Small intestine (tissue), 7 donors: ENCODE measurements around the gene ZNF277. TPM values are rescaled to one million over a fixed set of nuclear protein-coding genes. Genes with fewer than 3 reads are reported as not detected.
"Not testable (repeated sequence)": the region's sequence is repeated elsewhere in the genome, so short reads cannot be mapped to it uniquely, and the experiment has no call there.

ENCODE experiments used
- DNase-seq, 2 donors: peaks; one replicate each; pipeline versions ENCODE4 v3.0.0 to v3.0.0-alpha.2; 2013
- FAIRE-seq: peaks from 2 replicates; lab custom pipeline; 2012; peaks lifted over from hg19 to GRCh38; lab: Jason Lieb, UNC
- H3K27ac ChIP-seq, 3 donors: one replicate each; pipeline ENCODE4 v1.5.1; 2013; ENCODE audit warnings: low read length in 2 of 3, mild to moderate bottlenecking in 2 of 3, control low read depth in 1 of 3, inconsistent platforms in 1 of 3, low read depth in 1 of 3, moderate library complexity in 1 of 3
- H3K27me3 ChIP-seq, 3 donors: one replicate each; pipeline ENCODE4 v1.6.1; 2013; ENCODE audit warnings: low read length in 3 of 3, inconsistent platforms in 1 of 3; ENCODE audit not compliant: control insufficient read depth in 3 of 3, insufficient read depth in 3 of 3
- H3K36me3 ChIP-seq, 3 donors: one replicate each; pipeline ENCODE4 v1.6.1; 2013; ENCODE audit warnings: low read length in 3 of 3, inconsistent platforms in 1 of 3, low read depth in 1 of 3, mild to moderate bottlenecking in 1 of 3, moderate library complexity in 1 of 3; ENCODE audit not compliant: control insufficient read depth in 3 of 3, insufficient read depth in 2 of 3
- H3K4me1 ChIP-seq, 3 donors: one replicate each; pipeline ENCODE4 v1.6.1; 2013; ENCODE audit warnings: low read length in 2 of 3, inconsistent platforms in 1 of 3, low read depth in 1 of 3, mild to moderate bottlenecking in 1 of 3, moderate library complexity in 1 of 3; ENCODE audit not compliant: control insufficient read depth in 3 of 3, insufficient read depth in 2 of 3
- H3K4me3 ChIP-seq, 3 donors: one replicate each; pipeline ENCODE4 v1.5.1; 2013; ENCODE audit warnings: low read length in 3 of 3, control low read depth in 1 of 3, inconsistent platforms in 1 of 3, low read depth in 1 of 3, mild to moderate bottlenecking in 1 of 3, moderate library complexity in 1 of 3
- H3K9me3 ChIP-seq, 2 donors: one replicate each; pipeline ENCODE4 v1.6.1; 2013; ENCODE audit warnings: low read depth in 1 of 2, low read length in 1 of 2; ENCODE audit not compliant: control insufficient read depth in 2 of 2, insufficient read depth in 1 of 2
- WGBS, 3 donors: extraction: QIAGEN DNeasy Blood & Tissue Kit; methylation state at CpG; one replicate each; pipeline ENCODE4 v1.1.7; 2013; 5-methylcytosine and 5-hydroxymethylcytosine counted together
- polyA plus RNA-seq, 4 donors: library from polyadenylated mRNA; stranded (reverse) in 3 of 4; unstranded in 1 of 4; fragments of 200-250 nt in 3 of 4; fragments of 120-200 nt in 1 of 4; gene quantifications; one replicate each; pipeline versions ENCODE4 v1.2.1 to v1.2.3, GENCODE V29; 2013
- donor health status: healthy with polysubstance abuse.
- donor health status: control.
- donor health status: control.
- donor health status: Bipolar disorder and iron deficiency.
- donor health status: healthy.

Gene ZNF277
- polyA plus RNA-seq, 4 donors, result 15.8 to 27.2 (median 24.9) TPM

DNA sequence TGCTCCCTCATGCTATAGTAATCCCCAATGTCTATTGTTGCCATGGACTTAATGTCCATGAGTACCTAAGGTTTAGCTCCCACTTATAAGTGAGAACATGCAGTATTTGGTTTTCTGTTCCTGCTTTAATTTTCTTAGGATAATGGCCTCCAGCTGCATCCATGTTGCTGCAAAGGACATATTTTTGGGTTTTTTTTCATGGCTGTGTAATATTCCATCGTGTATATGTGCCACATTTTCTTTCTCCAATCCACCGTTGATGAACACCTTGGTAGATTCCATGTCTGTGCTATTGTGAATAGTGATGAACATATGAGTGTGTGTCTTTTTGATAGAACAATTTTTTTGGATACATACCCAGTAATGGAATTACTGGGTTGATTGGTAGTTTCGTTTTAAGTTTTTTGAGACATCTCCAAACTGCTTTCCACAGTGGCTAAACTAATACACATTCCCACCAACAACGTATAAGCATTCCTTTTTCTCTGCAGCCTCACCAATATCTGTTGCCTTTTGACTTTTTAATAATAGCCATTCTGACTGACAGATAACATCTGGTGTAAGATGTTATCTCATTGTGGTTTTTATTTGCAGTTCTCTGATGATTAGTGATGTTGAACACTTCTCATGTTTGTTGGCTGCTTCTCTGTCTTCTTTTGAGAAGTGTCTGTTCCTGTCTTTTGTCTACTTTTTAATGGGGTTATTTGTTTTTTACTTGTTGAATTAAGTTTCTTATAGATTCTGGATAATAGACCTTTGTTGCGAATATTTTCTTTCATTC lies 175.0 kb downstream of the ZNF277 start:
- WGBS, 3 donors, result 72 to 88% (median 85%) methylated on average over 5 of the region's 5 CpGs
- Histone ChIP-seq H3K9me3 (no peaks in the 10 kb centered on the region), H3K4me3 (no peak overlapping the region), H3K27ac (no peak overlapping the region), H3K4me1 (peaks cover 0 to 7% (median 0%) of the 10 kb centered on the region in 3 donors), H3K27me3 (no peaks in the 10 kb centered on the region), H3K36me3 (no peaks in the 10 kb centered on the region)
- no peak for FAIRE-seq
- no peak for DNase-seq

DNA sequence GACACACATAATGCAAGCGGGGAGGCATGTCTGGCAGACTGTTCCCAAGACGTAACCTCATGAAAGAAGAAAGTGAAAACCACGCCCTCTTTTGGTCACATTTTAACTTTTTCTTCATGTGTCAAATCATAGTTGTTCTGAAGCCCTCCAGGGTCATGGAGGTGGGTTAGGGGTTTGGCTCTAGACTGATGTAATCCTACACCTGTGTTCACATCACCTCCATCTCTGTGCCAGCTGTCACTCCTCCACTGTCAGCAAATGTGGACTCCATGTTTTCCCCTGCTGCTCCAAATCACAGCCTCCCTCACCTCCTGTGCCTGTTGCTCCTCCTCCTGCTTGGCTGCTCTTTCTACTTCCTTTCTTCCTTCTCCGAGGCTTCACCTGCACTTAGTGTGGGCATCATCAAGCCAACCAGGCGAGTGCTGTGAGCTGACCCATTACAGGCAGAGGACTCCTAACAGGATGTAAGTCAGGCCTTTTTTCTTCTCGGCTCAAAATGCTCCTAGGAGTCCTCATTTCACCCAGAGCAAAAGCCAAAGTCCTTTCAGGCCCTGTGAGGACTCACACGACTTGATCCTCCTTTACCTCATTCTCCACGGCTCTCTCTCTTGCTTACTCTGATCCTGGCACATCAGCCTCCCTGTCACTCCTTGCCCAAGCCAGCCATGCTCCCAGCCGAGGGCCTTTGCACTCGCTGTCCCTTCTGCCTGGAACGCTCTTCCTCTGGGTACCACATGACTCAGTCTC lies 177.3 kb downstream of the ZNF277 start:
- no peak overlapping the region for H3K4me3 ChIP-seq
- FAIRE-seq (no peak), DNase-seq (peak in 1 of 2 donors; percentile 26)
- H3K9me3 ChIP-seq, result no peaks in the 10 kb centered on the region
- H3K36me3 ChIP-seq, result no peaks in the 10 kb centered on the region
- peaks cover 0 to 13% (median 0%) of the 10 kb centered on the region in 3 donors for H3K4me1 ChIP-seq
- no peak overlapping the region for H3K27ac ChIP-seq
- 59 to 70% (median 67%) methylated on average over 11 of the region's 11 CpGs for WGBS, 3 donors
- H3K27me3 ChIP-seq, result no peaks in the 10 kb centered on the region

GRCh38 chr7:112385516-112385915 lies 179.0 kb downstream of the ZNF277 start:
- no peak for FAIRE-seq

DNA sequence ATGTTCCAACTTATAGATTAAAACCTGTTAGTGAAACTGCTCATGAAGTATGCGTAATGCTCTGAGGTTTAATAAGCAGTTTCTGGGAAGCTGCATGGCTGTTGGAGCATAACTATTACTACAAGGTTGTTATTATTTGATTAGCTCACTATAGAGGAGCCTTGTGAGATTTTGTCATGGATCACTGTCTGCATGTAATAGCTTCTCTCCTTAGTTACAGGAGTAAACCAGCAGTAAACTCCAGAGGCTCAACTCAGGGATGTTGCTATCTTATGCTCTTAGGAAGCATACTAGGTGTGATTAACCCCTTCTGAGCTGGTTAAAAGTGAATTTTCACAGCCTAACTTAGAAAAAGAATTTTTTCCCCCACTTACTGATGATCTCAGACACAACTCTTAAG lies 180.1 kb downstream of the ZNF277 start:
- peaks cover 0 to 13% (median 0%) of the 10 kb centered on the region in 3 donors for H3K4me1 ChIP-seq
- DNase-seq, result peak in 1 of 2 donors; percentile 25
- H3K27ac ChIP-seq, result no peak overlapping the region
- FAIRE-seq, result no peak
- WGBS, 3 donors, result 84 to 91% (median 86%) methylated on average over 1 of the region's 1 CpG
- no peaks in the 10 kb centered on the region for H3K27me3 ChIP-seq
- no peaks in the 10 kb centered on the region for H3K36me3 ChIP-seq
- no peaks in the 10 kb centered on the region for H3K9me3 ChIP-seq
- H3K4me3 ChIP-seq, result no peak overlapping the region

More at GRCh38 chr7:112385516-112385915, 179.0 kb downstream of the ZNF277 start:
- WGBS, 3 donors, result 81 to 93% (median 91%) methylated on average over 3 of the region's 3 CpGs
- Histone ChIP-seq H3K4me1 (peaks cover 0 to 13% (median 0%) of the 10 kb centered on the region in 3 donors), H3K9me3 (no peaks in the 10 kb centered on the region), H3K27me3 (no peaks in the 10 kb centered on the region), H3K36me3 (no peaks in the 10 kb centered on the region), H3K4me3 (no peak overlapping the region), H3K27ac (no peak overlapping the region)
- peak in 1 of 2 donors; percentile 71 for DNase-seq

DNA sequence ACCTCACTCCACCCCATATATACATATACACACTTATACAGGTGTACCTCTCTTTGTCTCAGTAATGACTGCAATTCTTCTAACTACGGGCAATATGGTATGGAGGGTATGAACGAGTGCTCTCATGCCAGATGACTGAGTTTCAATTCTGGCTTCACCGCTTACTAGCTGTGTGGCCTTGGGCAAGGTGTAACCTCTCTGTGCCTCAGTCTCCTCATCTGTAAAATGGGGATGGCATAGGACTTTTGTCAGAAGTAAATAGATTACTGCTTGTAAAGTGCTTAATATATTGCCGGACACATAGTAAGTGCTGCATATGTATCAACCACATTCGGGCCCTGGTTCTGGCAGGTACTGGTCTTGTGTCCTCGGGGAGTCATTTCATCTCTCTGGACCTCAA lies 183.7 kb downstream of the ZNF277 start:
- Histone ChIP-seq H3K4me3 (no peak overlapping the region), H3K27ac (no peak overlapping the region), H3K36me3 (no peaks in the 10 kb centered on the region), H3K4me1 (peaks cover 0 to 14% (median 0%) of the 10 kb centered on the region in 3 donors), H3K9me3 (no peaks in the 10 kb centered on the region), H3K27me3 (no peaks in the 10 kb centered on the region)
- WGBS, 3 donors, result 89 to 95% (median 90%) methylated on average over 6 of the region's 6 CpGs
- FAIRE-seq, result no peak
- no peak for DNase-seq

GRCh38 chr7:112391079-112391821 lies 184.8 kb downstream of the ZNF277 start:
- H3K9me3 ChIP-seq, FAIRE-seq, H3K27me3 ChIP-seq, H3K36me3 ChIP-seq: not testable (repeated sequence)
- Histone ChIP-seq H3K4me3 (peak overlapping the region in 2 of 3 donors; percentile 49 to 53), H3K4me1 (peaks cover 0 to 12% (median 0%) of the 10 kb centered on the region in 3 donors), H3K27ac (peak overlapping the region in 1 of 3 donors; percentile 85)
- DNase-seq, result peak; percentile 37 to 77
- WGBS, 3 donors, result 0 to 2% (median 1%) methylated on average over 23 to 58 of the region's 69 CpGs

DNA sequence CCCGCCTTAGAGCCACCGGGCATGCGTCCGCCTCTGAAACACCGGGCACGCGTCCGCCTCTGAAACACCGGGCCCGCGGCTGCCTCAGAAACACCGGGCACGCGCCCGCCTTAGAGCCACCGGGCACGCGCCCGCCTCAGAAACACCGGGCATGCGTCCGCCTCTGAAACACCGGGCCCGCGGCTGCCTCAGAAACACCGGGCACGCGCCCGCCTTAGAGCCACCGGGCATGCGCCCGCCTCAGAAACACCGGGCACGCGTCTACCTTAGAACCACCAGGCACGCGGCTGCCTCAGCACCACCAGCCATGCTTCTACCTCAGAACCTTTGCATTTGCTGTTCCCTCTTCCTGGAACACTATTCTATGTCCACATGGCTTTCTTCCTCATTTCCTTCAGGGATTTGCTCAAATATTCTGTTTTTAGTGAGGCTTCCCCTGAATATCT lies 185.4 kb downstream of the ZNF277 start:
- DNase-seq, result peak; percentile 61 to 84
- WGBS, 3 donors, result 0% methylated on average over 35 to 37 of the region's 37 CpGs
- FAIRE-seq, H3K4me1 ChIP-seq, H3K27me3 ChIP-seq, H3K9me3 ChIP-seq, H3K36me3 ChIP-seq: not testable (repeated sequence)
- Histone ChIP-seq H3K27ac (peak overlapping the region in 2 of 3 donors; percentile 60 to 85), H3K4me3 (peak overlapping the region in 2 of 3 donors; percentile 49 to 53)
